Endothelial cell (in vitro differentiated cells): Measurements from ENCODE around the gene TTC7B. TPM values are rescaled to one million over a fixed set of nuclear protein-coding genes. Genes with fewer than 3 reads are reported as not detected.

Experiments used
- DNase-seq: peaks from one replicate; pipeline ENCODE4 v3.0.0; 2021; ENCODE audit warnings: low spot score
- H3K27ac Mint-ChIP-seq: one replicate; pipeline ENCODE4 v1.8.0; 2021; ENCODE audit warnings: mixed read lengths, inconsistent platforms; ENCODE audit not compliant: unreplicated experiment
- H3K27me3 Mint-ChIP-seq: one replicate; pipeline ENCODE4 v1.8.0; 2021; ENCODE audit warnings: mild to moderate bottlenecking, moderate library complexity, mixed read lengths, inconsistent platforms; ENCODE audit not compliant: unreplicated experiment
- H3K36me3 Mint-ChIP-seq: one replicate; pipeline ENCODE4 v1.8.0; 2021; ENCODE audit warnings: mild to moderate bottlenecking, low read depth, mixed read lengths, inconsistent platforms; ENCODE audit not compliant: unreplicated experiment
- H3K4me1 Mint-ChIP-seq: one replicate; pipeline ENCODE4 v1.8.0; 2021; ENCODE audit warnings: mild to moderate bottlenecking, mixed read lengths, inconsistent platforms; ENCODE audit not compliant: unreplicated experiment
- H3K4me3 Mint-ChIP-seq: one replicate; pipeline ENCODE4 v1.8.0; 2021; ENCODE audit warnings: mild to moderate bottlenecking, mixed read lengths, inconsistent platforms; ENCODE audit not compliant: unreplicated experiment
- H3K9me3 Mint-ChIP-seq: one replicate; pipeline ENCODE4 v1.8.0; 2021; ENCODE audit warnings: mixed read lengths, inconsistent platforms; ENCODE audit not compliant: unreplicated experiment
- CTCF ChIP-seq: fragments of 200-600 bp; sonication (generic); IDR thresholded peaks from one replicate; pipeline ENCODE4 v1.5.0; 2021; ENCODE audit warnings: antibody characterized with exemption; ENCODE audit not compliant: unreplicated experiment
- total RNA-seq: library from RNA; stranded (reverse); fragmentation: NEBNext Ultra II Directional; extraction: Animal tissue kit (Norgen Biotek cat#: 25700); gene quantifications from one replicate; pipeline ENCODE4 v1.2.1, GENCODE V29; 2021; ENCODE audit not compliant: unreplicated experiment

TTC7B gene
- total RNA-seq, 1 donor from 2014 or later, result 93.5 TPM

GRCh38 chr14:90721619-90722305 lies 94.5 kb downstream of the TTC7B start:
- Mint-ChIP-seq H3K4me1 (peaks cover 20% of the 10 kb centered on the region), H3K27ac (no peak overlapping the region), H3K4me3 (no peak overlapping the region), H3K36me3 (no peaks in the 10 kb centered on the region), H3K27me3 (no peaks in the 10 kb centered on the region), H3K9me3 (no peaks in the 10 kb centered on the region)
- TF ChIP-seq CTCF, result no peak
- no peak for DNase-seq

- no peaks in the 10 kb centered on the region for H3K9me3 Mint-ChIP-seq
- H3K27me3 Mint-ChIP-seq, result no peaks in the 10 kb centered on the region
- TF ChIP-seq CTCF, result no peak
- DNase-seq, result no peak
- peaks cover 22% of the 10 kb centered on the region for H3K4me1 Mint-ChIP-seq
- H3K36me3 Mint-ChIP-seq, result peaks cover 2% of the 10 kb centered on the region
- no peak overlapping the region for H3K4me3 Mint-ChIP-seq
- no peak overlapping the region for H3K27ac Mint-ChIP-seq
Measured at GRCh38 chr14:90720832-90721231, 95.4 kb downstream of the TTC7B start.

- no peaks in the 10 kb centered on the region for H3K27me3 Mint-ChIP-seq
- peaks cover 5% of the 10 kb centered on the region for H3K36me3 Mint-ChIP-seq
- no peaks in the 10 kb centered on the region for H3K9me3 Mint-ChIP-seq
- no peak for TF ChIP-seq CTCF
- DNase-seq, result no peak
- peaks cover 22% of the 10 kb centered on the region for H3K4me1 Mint-ChIP-seq
- H3K27ac Mint-ChIP-seq, result no peak overlapping the region
- no peak overlapping the region for H3K4me3 Mint-ChIP-seq
Measured at GRCh38 chr14:90720336-90720735, 95.9 kb downstream of the TTC7B start.

- DNase-seq, result no peak
- Mint-ChIP-seq H3K27ac (no peak overlapping the region), H3K36me3 (peaks cover 11% of the 10 kb centered on the region), H3K9me3 (no peaks in the 10 kb centered on the region), H3K4me1 (peaks cover 22% of the 10 kb centered on the region), H3K4me3 (no peak overlapping the region), H3K27me3 (no peaks in the 10 kb centered on the region)
- no peak for TF ChIP-seq CTCF
Measured at GRCh38 chr14:90717916-90718315, 98.3 kb downstream of the TTC7B start.

- Mint-ChIP-seq H3K27ac (no peak overlapping the region), H3K36me3 (peaks cover 11% of the 10 kb centered on the region), H3K9me3 (no peaks in the 10 kb centered on the region), H3K27me3 (peaks cover 1% of the 10 kb centered on the region), H3K4me3 (no peak overlapping the region), H3K4me1 (peaks cover 22% of the 10 kb centered on the region)
- TF ChIP-seq CTCF, result no peak
- DNase-seq, result no peak
Measured at GRCh38 chr14:90715993-90716392, 100.2 kb downstream of the TTC7B start.
